ENCODE measurements around the gene TRIM40.

- TF ChIP-seq POLR2A (IDR thresholded peaks at IDR 0.05; ENCODE audit: low read length): no peak
- no peak for TF ChIP-seq GATA1 (IDR thresholded peaks at IDR 0.05; ENCODE audit: low read depth, low read length)
These were observed 35.1 kb upstream of the TRIM40 start for GRCh38 chr6:30100585-30101443.

Measured in erythroblast (primary cell).